K562 (cell line): ENCODE data around the gene IDUA. TPM values are rescaled to one million over a fixed set of nuclear protein-coding genes. Genes with fewer than 3 reads are reported as not detected.

Experiments used
- ATAC-seq: fragments of 200-7000 bp; cut with Tn5 transposase; 3 replicates; pipeline ENCODE4 v1.9.1; 2020; ENCODE audit warnings: moderate library complexity
- BruUV-seq: library from RNA; stranded (reverse); fragments of 400-500 nt; replicated peaks from 2 replicates; lab custom pipeline; 2021; lab: Mats Ljungman, UMichigan
- CTCF ChIA-PET: fragments of 300-600 bp; formaldehyde crosslinking; extraction: SDS; loops from one replicate; lab custom pipeline; 2021; ENCODE audit warnings: low intra/inter-chr PET ratio; lab: Yijun Ruan, JAX
- POLR2A ChIA-PET: fragments of 300-600, 350-650 bp; sonication (Branson Sonifier 250); formaldehyde crosslinking; extraction: SDS; loops from one replicate; lab custom pipeline; 2021; ENCODE audit warnings: antibody characterized with exemption, inconsistent platforms; lab: Yijun Ruan, JAX
- DNase-seq, 4 experiments: peaks; one replicate each; pipeline versions ENCODE4 v3.0.0 to v3.0.0-alpha.2; 2011 to 2018; ENCODE audit warnings: low spot score in 3 of 4, mixed read lengths in 3 of 4; ENCODE audit errors: extremely low read depth in 1 of 4
- FAIRE-seq: peaks from 2 replicates; lab custom pipeline; 2011; peaks lifted over from hg19 to GRCh38; lab: Jason Lieb, UNC
- H2AFZ ChIP-seq: 2 replicates; pipeline ENCODE4 v1.6.0; 2011; ENCODE audit warnings: low read depth, low read length, control low read depth, inconsistent platforms
- H3K27ac ChIP-seq: fragments of 200-600 bp; 3 replicates; pipeline ENCODE4 v1.8.0; 2011; ENCODE audit warnings: low read depth, mild to moderate bottlenecking, control low read depth, inconsistent platforms, low read length, moderate library complexity, mixed read lengths; ENCODE audit errors: extremely low read depth
- H3K27me3 ChIP-seq, 2 experiments: fragments of 300-600 bp in 1 of 2; 2 replicates in 1 of 2; 3 replicates in 1 of 2; pipeline versions ENCODE4 v1.6.0 to v1.8.0; 2011; ENCODE audit warnings: inconsistent platforms in 2 of 2, low read length in 2 of 2, mild to moderate bottlenecking in 1 of 2, mixed read lengths in 1 of 2, moderate library complexity in 1 of 2; ENCODE audit not compliant: control insufficient read depth in 2 of 2, insufficient read depth in 2 of 2
- H3K36me3 ChIP-seq: fragments of 300-600 bp; 3 replicates; pipeline ENCODE4 v1.8.0; 2011; ENCODE audit warnings: mild to moderate bottlenecking, low read length, inconsistent platforms; ENCODE audit not compliant: control insufficient read depth, insufficient read depth
- H3K4me1 ChIP-seq, 2 experiments: fragments of 200-600 bp in 1 of 2; replicated peaks in 1 of 2; 2 replicates in 1 of 2; 3 replicates in 1 of 2; pipeline versions ENCODE4 v1.5.1 to v1.8.0; 2011; ENCODE audit warnings: inconsistent platforms in 2 of 2, low read length in 2 of 2, mild to moderate bottlenecking in 1 of 2, mixed read lengths in 1 of 2, moderate library complexity in 1 of 2; ENCODE audit not compliant: control insufficient read depth in 2 of 2, insufficient read depth in 2 of 2
- H3K4me2 ChIP-seq: 2 replicates; pipeline ENCODE4 v1.6.1; 2011; ENCODE audit warnings: low read length, control low read depth, inconsistent platforms, mixed read lengths; ENCODE audit not compliant: insufficient read depth
- H3K4me3 ChIP-seq: fragments of 200-600 bp; sonication (generic), shearing (Covaris generic); 2 replicates; pipeline ENCODE4 v1.5.1; 2016; ENCODE audit warnings: control low read depth, inconsistent platforms
- H3K79me2 ChIP-seq: fragments of 200-600 bp; 3 replicates; pipeline ENCODE4 v1.8.0; 2011; ENCODE audit warnings: low read length, inconsistent platforms; ENCODE audit not compliant: control insufficient read depth, insufficient read depth
- H3K9ac ChIP-seq, 2 experiments: 2 replicates each; pipeline versions ENCODE4 v1.6.0 to v1.6.1; 2011; ENCODE audit warnings: low read depth in 2 of 2, low read length in 2 of 2, control low read depth in 1 of 2, inconsistent platforms in 1 of 2, mild to moderate bottlenecking in 1 of 2, mixed read lengths in 1 of 2; ENCODE audit not compliant: insufficient read depth in 1 of 2
- H3K9me1 ChIP-seq: one replicate; pipeline ENCODE4 v1.6.0; 2011; ENCODE audit warnings: inconsistent platforms, mild to moderate bottlenecking, low read length, moderate library complexity; ENCODE audit not compliant: control insufficient read depth, insufficient read depth
- H3K9me3 ChIP-seq: replicated peaks from 2 replicates; pipeline ENCODE4 v1.5.1; 2011; ENCODE audit warnings: low read depth, low read length, inconsistent platforms; ENCODE audit not compliant: control insufficient read depth, insufficient read depth
- H4K20me1 ChIP-seq: replicated peaks from 2 replicates; pipeline ENCODE4 v1.6.1; 2011; ENCODE audit warnings: low read length, inconsistent platforms, mixed read lengths; ENCODE audit not compliant: control insufficient read depth, insufficient read depth
- ELK1 ChIP-seq: sonication (generic); formaldehyde crosslinking; IDR thresholded peaks from 2 replicates; pipeline ENCODE4 v1.8.1; 2022; ENCODE audit warnings: missing genetic modification reagents
- HEY1 ChIP-seq: fragments of 250-450 bp; sonication (Bioruptor Pico); IDR thresholded peaks from 2 replicates; pipeline ENCODE4 v1.5.0; 2020; ENCODE audit warnings: mild to moderate bottlenecking, moderate library complexity, borderline replicate concordance
- NCOR1 ChIP-seq: fragments of 450-650 bp; IDR thresholded peaks from 2 replicates; pipeline ENCODE4 v1.6.1; 2016; ENCODE audit warnings: mild to moderate bottlenecking, moderate library complexity
- ZFX ChIP-seq: sonication (generic); formaldehyde crosslinking; IDR thresholded peaks from 2 replicates; pipeline ENCODE4 v1.8.0; 2022; ENCODE audit warnings: mild to moderate bottlenecking, missing genetic modification reagents, moderate library complexity
- WGBS: fragments of 100-300 bp; shearing (Covaris generic); methylation state at CpG from one replicate; pipeline ENCODE4 v1.1.6; 2016; ENCODE audit warnings: low coverage, mixed read lengths; ENCODE audit not compliant: insufficient coverage; ENCODE audit errors: missing lambda C conversion rate; 5-methylcytosine and 5-hydroxymethylcytosine counted together
- in situ Hi-C: fragments of 300-500 bp; cut with MboI; formaldehyde crosslinking; loops from 4 replicates; pipeline ENCODE4 v1.15.0; 2018; ENCODE audit warnings: inconsistent platforms, mixed read lengths
- intact Hi-C: fragments of 100-400 bp; cut with micrococcal nuclease; formaldehyde crosslinking; loops from 2 replicates; pipeline ENCODE4 v1.14.2; 2022
- polyA plus RNA-seq, 8 experiments: library from polyadenylated mRNA; depleted of rRNA in 4 of 8; stranded (reverse) in 5 of 8; unstranded in 3 of 8; fragments of >200 nt; fragmentation: Nextera tagmentation in 2 of 8; fragmentation: Illumina TruSeq in 1 of 8; extraction: Ambion mirVana in 2 of 8; extraction: Trizol in 1 of 8; gene quantifications; 2 replicates each; pipeline versions ENCODE4 v1.2.1 to v1.2.3, GENCODE V29; 2011 to 2014; ENCODE audit warnings: inconsistent platforms in 1 of 8, missing spikeins in 1 of 8
- total RNA-seq, 7 experiments: library from RNA; depleted of rRNA in 6 of 7; stranded (reverse); fragments of >200 nt in 6 of 7; fragmentation: Illumina TruSeq in 2 of 7; extraction: Trizol in 2 of 7; gene quantifications; 2 replicates each; pipeline versions ENCODE4 v1.2.1 to v1.2.3, GENCODE V29; 2011 to 2021; ENCODE audit warnings: low replicate concordance in 1 of 7
- TF ChIP-seq, protein P1 (sequence below): sonication (generic); formaldehyde crosslinking; IDR thresholded peaks from 2 replicates; pipeline ENCODE4 v1.8.0; 2022; ENCODE audit warnings: missing genetic modification reagents, mild to moderate bottlenecking, moderate library complexity, borderline replicate concordance
- TF ChIP-seq, protein P2 (sequence below), 3 experiments: IDR thresholded peaks in 2 of 3; conservative IDR thresholded peaks in 1 of 3; 2 replicates each; pipeline ENCODE4 v1.5.1; 2011 to 2012; ENCODE audit warnings: low read length in 3 of 3, mild to moderate bottlenecking in 3 of 3, control low read depth in 2 of 3, improper control_type of control experiment in 1 of 3, inconsistent platforms in 1 of 3, low read depth in 1 of 3, mixed read lengths in 1 of 3, moderate library complexity in 1 of 3; ENCODE audit not compliant: insufficient read depth in 2 of 3

The IDUA gene
- total and polyA plus RNA-seq, 9 of the 15 experiments (the other 6 are each of a cell fraction or from before 2014, with no cell fraction given), result 0.04 to 16.1 (median 1.2) TPM

GRCh38 chr4:1036976-1037810 is 50.3 kb downstream of the IDUA start:
- in situ Hi-C loops, result no loop called here
- TF ChIP-seq ZFX (CRISPR knock-in tag) (peak; percentile 27; the same call in 1 of the 2 replicates), NCOR1 (no peak), HEY1 (CRISPR knock-in tag) (no peak)
- no peak overlapping the region for H3K27ac ChIP-seq
- peaks cover 31 to 87% of the 10 kb centered on the region in 2 experiments for H3K4me1 ChIP-seq
- no peaks in the 10 kb centered on the region for H4K20me1 ChIP-seq
- peak; percentile 29 for FAIRE-seq
- intact Hi-C loops, result no loop called here
- no peak overlapping the region for H2AFZ ChIP-seq
- H3K27me3 ChIP-seq, result 0 out of 5 replicates have a peak, but pooled peaks cover 0 to 6% of the 10 kb centered on the region in 2 experiments
- H3K4me3 ChIP-seq, result no peak overlapping the region
- no peaks in the 10 kb centered on the region for H3K9me3 ChIP-seq
- no peaks in the 10 kb centered on the region for H3K79me2 ChIP-seq
- POLR2A ChIA-PET, result interaction anchor here (0.6 to 1.4 kb wide), 7 partner anchors 10 to 699 kb away, joined by 3 to 6 read pairs (median 3); no protein-coding TSS in a partner anchor
- no peak for ATAC-seq
- peak overlapping the region in 1 of 2 experiments; percentile 56; a peak in 2 of 4 replicates for H3K9ac ChIP-seq
- H3K9me1 ChIP-seq, result no peaks in the 10 kb centered on the region
- H3K36me3 ChIP-seq, result no peaks in the 10 kb centered on the region
- CTCF ChIA-PET, result no interaction called here
- no peak for DNase-seq
- WGBS, result 64% methylated on average over 19 of the region's 26 CpGs
- no peak overlapping the region for H3K4me2 ChIP-seq
- BruUV-seq, result no TSS peak

DNA sequence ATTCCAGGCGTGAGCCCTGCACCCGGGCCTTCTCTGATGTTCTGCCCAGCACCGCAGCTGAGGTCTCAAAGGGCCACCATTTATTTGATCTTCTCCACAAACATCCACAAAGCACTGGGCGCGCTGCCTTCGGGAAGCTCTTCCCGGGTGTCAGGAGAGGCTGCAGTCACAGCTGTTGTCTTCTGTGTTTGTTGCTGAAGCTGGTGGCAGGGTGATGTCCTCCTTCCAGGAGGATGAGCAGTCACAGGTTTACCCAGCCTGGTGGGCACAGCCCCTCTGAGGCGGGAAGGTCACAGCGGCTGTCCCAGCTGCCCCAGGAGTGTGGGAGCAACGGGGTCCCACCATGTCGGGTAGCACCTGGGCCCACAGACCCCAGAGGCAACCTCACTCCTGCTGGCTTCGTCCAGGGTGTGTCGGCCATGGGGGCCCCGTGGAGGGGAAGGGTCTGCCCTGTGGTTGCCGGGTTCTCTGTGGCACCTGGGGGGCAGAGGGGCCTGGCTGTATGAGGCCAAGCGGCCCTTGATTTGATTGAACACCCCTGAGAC is 52.2 kb downstream of the IDUA start:
- DNase-seq (no peak), ATAC-seq (no peak), FAIRE-seq (no peak)
- ChIA-PET CTCF (no interaction called here), POLR2A (interaction anchor here (0.6 to 1.7 kb wide), 2 partner anchors 22 to 484 kb away, joined by 3 to 7 read pairs; no protein-coding TSS in a partner anchor)
- H3K4me2 ChIP-seq, result no peak overlapping the region
- H3K27ac ChIP-seq, result peak overlapping the region; percentile 88
- no peaks in the 10 kb centered on the region for H4K20me1 ChIP-seq
- WGBS, result 72% methylated on average over 13 of the region's 16 CpGs
- no peaks in the 10 kb centered on the region for H3K79me2 ChIP-seq
- H3K4me3 ChIP-seq, result no peak overlapping the region
- H3K9me3 ChIP-seq, result no peaks in the 10 kb centered on the region
- no peaks in the 10 kb centered on the region for H3K36me3 ChIP-seq
- peaks cover 44 to 87% of the 10 kb centered on the region in 2 experiments for H3K4me1 ChIP-seq
- peak overlapping the region; percentile 53 to 89; a peak in 3 of 4 replicates for H3K9ac ChIP-seq
- in situ Hi-C loops, result no loop called here
- intact Hi-C loops, result no loop called here
- peak overlapping the region; percentile 93 for H2AFZ ChIP-seq
- no peaks in the 10 kb centered on the region for H3K27me3 ChIP-seq
- BruUV-seq, result no TSS peak
- H3K9me1 ChIP-seq, result no peaks in the 10 kb centered on the region
- TF ChIP-seq ELK1, result no peak
- TF ChIP-seq, protein P1, sequence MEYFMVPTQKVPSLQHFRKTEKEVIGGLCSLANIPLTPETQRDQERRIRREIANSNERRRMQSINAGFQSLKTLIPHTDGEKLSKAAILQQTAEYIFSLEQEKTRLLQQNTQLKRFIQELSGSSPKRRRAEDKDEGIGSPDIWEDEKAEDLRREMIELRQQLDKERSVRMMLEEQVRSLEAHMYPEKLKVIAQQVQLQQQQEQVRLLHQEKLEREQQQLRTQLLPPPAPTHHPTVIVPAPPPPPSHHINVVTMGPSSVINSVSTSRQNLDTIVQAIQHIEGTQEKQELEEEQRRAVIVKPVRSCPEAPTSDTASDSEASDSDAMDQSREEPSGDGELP (CRISPR knock-in tag), result peak; percentile 7; the same call in 1 of the 2 replicates
- TF ChIP-seq, protein P2, sequence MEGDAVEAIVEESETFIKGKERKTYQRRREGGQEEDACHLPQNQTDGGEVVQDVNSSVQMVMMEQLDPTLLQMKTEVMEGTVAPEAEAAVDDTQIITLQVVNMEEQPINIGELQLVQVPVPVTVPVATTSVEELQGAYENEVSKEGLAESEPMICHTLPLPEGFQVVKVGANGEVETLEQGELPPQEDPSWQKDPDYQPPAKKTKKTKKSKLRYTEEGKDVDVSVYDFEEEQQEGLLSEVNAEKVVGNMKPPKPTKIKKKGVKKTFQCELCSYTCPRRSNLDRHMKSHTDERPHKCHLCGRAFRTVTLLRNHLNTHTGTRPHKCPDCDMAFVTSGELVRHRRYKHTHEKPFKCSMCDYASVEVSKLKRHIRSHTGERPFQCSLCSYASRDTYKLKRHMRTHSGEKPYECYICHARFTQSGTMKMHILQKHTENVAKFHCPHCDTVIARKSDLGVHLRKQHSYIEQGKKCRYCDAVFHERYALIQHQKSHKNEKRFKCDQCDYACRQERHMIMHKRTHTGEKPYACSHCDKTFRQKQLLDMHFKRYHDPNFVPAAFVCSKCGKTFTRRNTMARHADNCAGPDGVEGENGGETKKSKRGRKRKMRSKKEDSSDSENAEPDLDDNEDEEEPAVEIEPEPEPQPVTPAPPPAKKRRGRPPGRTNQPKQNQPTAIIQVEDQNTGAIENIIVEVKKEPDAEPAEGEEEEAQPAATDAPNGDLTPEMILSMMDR (IDR thresholded peaks at IDR 0.05 in 2 of 3, conservative IDR thresholded peaks at IDR 0.05 in 1 of 3; ENCODE audit: insufficient read depth in 2 of 3, low read depth in 1 of 3, low read length in 3 of 3), result no peak
